Measurements from ENCODE around the gene CHST2. TPM values are rescaled to one million over a fixed set of nuclear protein-coding genes. Genes with fewer than 3 reads are reported as not detected.

CHST2 gene
- total RNA-seq, 3 donors from 2014 or later = 4.8 to 5.0 (median 4.9) TPM

DNA sequence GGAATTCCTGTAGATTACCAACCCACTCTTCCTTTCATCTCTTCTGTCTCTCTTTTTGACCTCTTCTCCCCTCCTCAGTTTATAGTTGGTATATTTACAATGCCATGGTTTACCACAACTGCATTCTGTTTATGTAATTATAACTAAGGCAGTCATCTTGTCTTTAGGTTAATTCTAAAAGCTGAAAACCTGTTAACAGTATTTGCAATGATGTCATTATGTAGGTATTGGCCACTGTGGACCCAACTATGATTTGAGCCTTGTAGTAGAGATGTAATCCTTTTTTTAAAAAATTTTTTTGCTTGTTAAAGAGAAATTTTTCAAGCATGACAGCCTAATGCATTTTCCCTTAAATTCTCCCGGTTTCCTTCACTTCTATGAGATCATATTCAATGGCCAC, 30.7 kb upstream of the CHST2 start:
- DNase-seq = no peak
- H3K4me1 Mint-ChIP-seq (ENCODE audit: low read depth) = no peaks in the 10 kb centered on the region
- peaks cover 5% of the 10 kb centered on the region for H3K27me3 Mint-ChIP-seq (ENCODE audit: low read depth)
- ATAC-seq = no peak
- no peak overlapping the region for H3K4me3 Mint-ChIP-seq
- no peaks in the 10 kb centered on the region for H3K36me3 Mint-ChIP-seq (ENCODE audit: insufficient read depth)
- no peaks in the 10 kb centered on the region for H3K9me3 Mint-ChIP-seq

DNA sequence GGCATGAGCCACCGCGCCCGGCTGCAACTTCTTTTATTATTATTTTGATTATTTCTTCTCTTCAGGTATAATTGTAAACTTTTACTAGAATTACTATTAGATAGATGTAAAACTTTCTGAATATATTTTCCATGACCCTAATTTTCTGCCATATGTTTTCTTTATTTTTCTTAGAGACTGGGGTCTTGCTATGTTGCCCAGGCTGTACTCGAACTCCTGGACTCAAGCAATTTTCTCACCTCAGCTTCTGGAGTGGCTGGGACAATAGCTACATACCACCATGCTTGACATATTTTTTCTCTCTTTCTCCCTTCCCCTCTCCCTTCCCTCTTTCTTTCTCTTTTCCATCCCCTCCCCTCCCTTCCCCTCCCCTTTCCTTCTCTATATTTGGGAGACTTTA, 29.6 kb upstream of the CHST2 start:
- DNase-seq (no peak), ATAC-seq (no peak)
- Mint-ChIP-seq H3K36me3 (ENCODE audit: insufficient read depth) (no peaks in the 10 kb centered on the region), H3K9me3 (no peaks in the 10 kb centered on the region), H3K4me3 (no peak overlapping the region), H3K4me1 (ENCODE audit: low read depth) (no peaks in the 10 kb centered on the region), H3K27me3 (ENCODE audit: low read depth) (no peaks in the 10 kb centered on the region)

DNA sequence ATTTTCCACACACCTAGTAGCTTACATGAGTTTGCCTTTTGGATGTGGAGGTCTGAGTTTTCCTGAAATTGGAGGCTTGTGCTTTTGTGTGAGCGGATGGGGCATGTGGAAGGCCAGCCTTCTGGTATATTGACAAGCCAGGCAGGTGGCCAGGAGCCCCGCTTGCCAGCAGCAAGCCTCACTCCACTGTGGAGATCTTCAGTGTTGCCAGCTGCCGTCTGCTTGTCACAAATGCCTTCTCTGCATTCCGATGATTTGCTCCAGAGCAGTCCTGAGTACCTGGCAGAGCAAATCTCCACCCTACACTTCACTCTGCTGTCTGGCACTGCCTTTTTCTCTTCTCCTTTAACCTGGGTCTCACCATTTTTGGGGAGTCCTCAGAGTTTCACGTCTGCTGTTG, 29.1 kb upstream of the CHST2 start:
- ATAC-seq (no peak), DNase-seq (no peak)
- H3K27me3 Mint-ChIP-seq (ENCODE audit: low read depth) = no peaks in the 10 kb centered on the region

DNA sequence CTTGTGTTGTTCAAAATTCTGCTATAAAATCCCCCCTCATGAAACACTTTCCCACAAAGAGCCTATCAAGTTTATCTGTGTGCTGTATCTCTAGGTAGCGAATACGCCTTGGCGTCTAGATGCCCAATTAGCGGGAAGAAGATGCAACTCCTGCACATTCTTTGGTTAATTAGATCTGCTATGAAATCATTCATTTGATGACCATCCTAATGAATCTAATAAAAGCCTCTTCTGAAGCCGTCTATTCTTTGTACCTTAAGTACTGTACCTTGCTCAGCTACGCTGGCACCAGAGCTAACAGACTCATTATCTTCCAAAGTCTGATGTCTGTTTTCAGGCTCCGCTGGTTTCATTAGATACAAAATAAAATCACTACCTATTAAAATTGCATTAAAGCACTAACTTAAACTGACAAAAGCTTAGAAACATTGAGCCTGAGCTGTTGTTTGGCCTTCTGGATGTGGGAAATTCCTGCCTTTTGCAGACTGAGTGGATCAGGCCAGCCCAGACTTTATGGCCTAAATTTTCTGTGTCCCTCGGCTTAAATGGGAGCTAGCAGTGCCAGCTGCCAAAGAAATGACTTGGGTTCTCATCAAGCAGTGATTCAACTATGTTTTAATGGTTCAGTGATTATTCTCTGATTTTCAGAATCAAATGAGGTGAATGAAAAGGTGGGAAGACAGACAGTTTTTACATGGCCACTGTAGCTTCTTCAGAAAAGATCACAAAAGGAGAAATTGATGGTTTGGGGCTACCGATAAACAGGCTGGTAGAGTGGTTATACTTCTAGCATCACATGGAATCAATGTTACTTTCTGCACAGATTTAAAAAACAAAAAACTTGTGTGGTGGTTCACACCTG, 28.4 kb upstream of the CHST2 start:
- no peaks in the 10 kb centered on the region for H3K27me3 Mint-ChIP-seq (ENCODE audit: low read depth)
- no peaks in the 10 kb centered on the region for H3K4me1 Mint-ChIP-seq (ENCODE audit: low read depth)
- DNase-seq (no peak), ATAC-seq (no peak)
- H3K36me3 Mint-ChIP-seq (ENCODE audit: insufficient read depth) = no peaks in the 10 kb centered on the region
- no peak overlapping the region for H3K4me3 Mint-ChIP-seq
- H3K9me3 Mint-ChIP-seq = no peaks in the 10 kb centered on the region

More for the DNA sequence above, 29.1 kb upstream of the CHST2 start:
- Mint-ChIP-seq H3K4me1 (ENCODE audit: low read depth) (no peaks in the 10 kb centered on the region), H3K4me3 (no peak overlapping the region), H3K36me3 (ENCODE audit: insufficient read depth) (no peaks in the 10 kb centered on the region), H3K9me3 (no peaks in the 10 kb centered on the region)

DNA sequence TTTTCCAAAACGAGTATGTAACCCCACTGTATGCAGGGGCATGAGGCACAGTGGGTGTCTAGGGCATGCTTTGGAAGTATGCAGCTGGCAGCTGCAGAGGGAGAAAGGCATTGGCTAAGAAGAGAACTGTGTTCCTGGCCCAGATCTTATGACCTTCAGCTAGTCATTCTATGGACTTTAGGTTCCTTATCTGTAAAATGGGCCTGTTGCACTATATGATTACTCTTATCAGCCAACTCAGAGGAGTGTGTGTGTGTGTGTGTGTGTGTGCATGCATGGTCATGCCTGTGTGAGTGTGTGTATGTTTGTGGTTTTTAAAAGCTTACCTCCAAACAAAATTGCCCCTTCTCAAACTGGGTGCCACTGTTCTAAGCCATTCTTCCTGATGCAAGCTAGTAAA, 27.4 kb upstream of the CHST2 start:
- no peaks in the 10 kb centered on the region for H3K36me3 Mint-ChIP-seq (ENCODE audit: insufficient read depth)
- no peaks in the 10 kb centered on the region for H3K4me1 Mint-ChIP-seq (ENCODE audit: low read depth)
- H3K4me3 Mint-ChIP-seq = no peak overlapping the region
- ATAC-seq (no peak), DNase-seq (no peak)
- H3K27me3 Mint-ChIP-seq (ENCODE audit: low read depth) = no peaks in the 10 kb centered on the region
- no peaks in the 10 kb centered on the region for H3K9me3 Mint-ChIP-seq

DNA sequence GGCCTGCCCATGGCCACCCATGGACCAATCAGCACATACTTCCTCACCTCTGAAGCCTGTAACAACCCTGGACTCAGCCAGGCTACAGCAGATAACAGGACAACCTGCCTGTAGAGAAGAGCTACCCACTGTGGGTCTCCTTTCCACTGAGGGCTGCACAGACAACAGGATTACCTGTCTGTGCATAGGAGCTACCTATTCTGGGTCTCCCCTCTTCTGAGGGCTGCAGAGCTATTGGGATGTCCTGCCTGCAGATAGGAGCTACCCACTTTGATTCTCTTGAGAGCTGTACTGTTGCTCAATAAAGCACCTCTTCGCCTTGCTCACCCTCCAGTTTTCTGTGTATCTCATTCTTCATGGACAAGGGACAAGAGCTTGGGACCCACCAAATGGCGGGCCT, 23.8 kb upstream of the CHST2 start:
- no peak overlapping the region for H3K4me3 Mint-ChIP-seq
- no peak for DNase-seq
- H3K9me3 Mint-ChIP-seq = no peaks in the 10 kb centered on the region
- peaks cover 3% of the 10 kb centered on the region for H3K27me3 Mint-ChIP-seq (ENCODE audit: low read depth)
- no peaks in the 10 kb centered on the region for H3K4me1 Mint-ChIP-seq (ENCODE audit: low read depth)
- no peaks in the 10 kb centered on the region for H3K36me3 Mint-ChIP-seq (ENCODE audit: insufficient read depth)
- no peak for ATAC-seq

DNA sequence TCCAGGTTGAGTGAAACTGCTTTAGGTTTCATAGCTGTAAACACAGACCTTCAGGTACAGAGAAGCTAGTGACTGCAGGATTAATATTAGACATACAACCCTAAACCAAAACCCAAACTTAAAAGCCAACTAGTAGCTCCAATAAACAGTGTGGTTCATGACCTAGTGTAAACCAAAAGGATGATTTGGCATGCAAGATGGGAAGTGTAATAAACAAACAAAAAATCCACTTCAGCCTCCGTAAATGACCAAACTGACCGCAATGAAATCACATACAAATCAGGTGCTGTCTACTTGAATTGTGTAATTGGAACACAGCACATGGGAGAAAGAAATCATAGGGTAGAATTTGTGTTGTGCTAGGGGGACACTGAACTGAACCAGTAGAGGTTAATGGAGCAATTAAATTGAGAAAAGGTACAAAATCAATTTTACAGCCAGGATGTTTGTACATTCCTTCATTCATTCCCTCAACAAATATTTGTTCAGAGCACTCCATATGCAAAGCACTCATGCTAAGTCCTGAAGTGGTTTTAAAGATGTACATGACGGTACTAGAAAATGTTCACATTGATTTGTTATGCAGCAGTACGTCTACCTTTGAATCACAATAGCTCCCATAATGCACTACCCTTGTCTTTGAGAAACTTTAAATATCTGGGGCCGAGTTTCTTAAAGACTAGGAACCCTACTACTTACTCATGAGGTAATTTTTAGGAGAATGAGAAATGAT, 21.4 kb upstream of the CHST2 start:
- H3K4me1 Mint-ChIP-seq (ENCODE audit: low read depth) = peaks cover 2% of the 10 kb centered on the region
- H3K27me3 Mint-ChIP-seq (ENCODE audit: low read depth) = peaks cover 17% of the 10 kb centered on the region
- ATAC-seq = no peak
- H3K4me3 Mint-ChIP-seq = no peak overlapping the region
- DNase-seq = no peak
- H3K36me3 Mint-ChIP-seq (ENCODE audit: insufficient read depth) = no peaks in the 10 kb centered on the region
- no peaks in the 10 kb centered on the region for H3K9me3 Mint-ChIP-seq

DNA sequence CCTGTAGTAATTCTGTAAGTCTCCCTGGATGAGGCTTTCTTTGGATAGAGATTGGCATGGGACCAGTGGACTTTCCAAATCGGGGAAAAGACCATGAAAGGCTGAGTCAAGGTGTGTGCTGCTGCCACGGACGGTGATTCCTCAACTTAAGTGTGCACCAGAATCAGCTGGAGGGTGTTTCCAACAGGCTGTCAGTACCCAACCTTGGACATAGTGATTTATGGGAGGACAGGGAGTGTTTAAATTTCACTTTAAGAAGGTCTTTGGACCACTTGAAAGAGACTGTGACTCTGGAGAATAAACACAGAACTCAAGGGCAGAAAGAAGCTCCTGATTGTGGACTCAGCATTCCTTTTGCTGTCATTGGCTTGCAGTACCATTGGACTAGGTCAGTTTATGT, 20.4 kb upstream of the CHST2 start:
- H3K27me3 Mint-ChIP-seq (ENCODE audit: low read depth) = peaks cover 20% of the 10 kb centered on the region
- DNase-seq (no peak), ATAC-seq (no peak)
- H3K36me3 Mint-ChIP-seq (ENCODE audit: insufficient read depth) = no peaks in the 10 kb centered on the region
- H3K9me3 Mint-ChIP-seq = peaks cover 1% of the 10 kb centered on the region
- peaks cover 2% of the 10 kb centered on the region for H3K4me1 Mint-ChIP-seq (ENCODE audit: low read depth)
- no peak overlapping the region for H3K4me3 Mint-ChIP-seq

DNA sequence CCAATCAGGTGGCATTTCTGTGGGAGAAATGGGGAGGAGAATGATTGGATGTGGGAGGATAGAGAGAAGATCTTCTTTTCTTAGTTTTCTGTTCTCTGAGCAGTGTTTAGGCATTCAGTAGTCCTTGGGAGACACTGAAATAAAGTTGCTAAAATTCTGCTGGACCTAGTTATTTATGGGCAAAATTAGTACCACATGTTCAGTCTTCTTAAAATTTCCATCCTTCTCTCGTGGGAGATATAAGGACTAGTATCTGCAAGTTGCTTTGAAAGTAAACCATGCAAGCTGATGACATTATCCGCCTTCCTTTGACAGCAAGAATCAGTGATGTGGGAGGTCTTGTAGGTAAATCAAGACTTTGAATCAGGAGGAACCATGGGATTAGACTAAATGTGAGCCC, 19.9 kb upstream of the CHST2 start:
- H3K9me3 Mint-ChIP-seq = peaks cover 6% of the 10 kb centered on the region
- H3K4me3 Mint-ChIP-seq = no peak overlapping the region

DNA sequence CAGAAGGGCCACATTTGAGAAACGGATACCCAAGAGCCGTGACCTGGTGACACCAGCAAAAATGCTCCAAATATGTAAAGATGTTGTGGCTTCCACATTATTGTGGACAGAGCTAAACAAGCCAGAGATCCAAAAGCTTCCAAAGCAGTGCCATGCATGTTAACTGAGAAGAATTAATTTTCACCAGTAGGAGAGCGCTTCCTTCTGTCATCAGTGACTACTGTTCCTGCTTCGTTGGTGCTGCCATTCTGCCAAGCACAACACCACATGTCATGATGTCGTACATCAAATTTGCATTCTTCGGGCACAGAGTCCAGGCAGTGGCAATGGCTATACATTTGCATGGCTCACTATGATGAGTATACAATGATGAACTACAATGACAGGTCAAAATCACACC, 19.1 kb upstream of the CHST2 start:
- H3K27me3 Mint-ChIP-seq (ENCODE audit: low read depth) = peaks cover 23% of the 10 kb centered on the region
- no peak overlapping the region for H3K4me3 Mint-ChIP-seq
- peaks cover 2% of the 10 kb centered on the region for H3K4me1 Mint-ChIP-seq (ENCODE audit: low read depth)
- H3K36me3 Mint-ChIP-seq (ENCODE audit: insufficient read depth) = no peaks in the 10 kb centered on the region
- no peak for ATAC-seq
- DNase-seq = no peak
- peaks cover 12% of the 10 kb centered on the region for H3K9me3 Mint-ChIP-seq

More for the DNA sequence above, 19.9 kb upstream of the CHST2 start:
- no peak for ATAC-seq
- Mint-ChIP-seq H3K36me3 (ENCODE audit: insufficient read depth) (no peaks in the 10 kb centered on the region), H3K4me1 (ENCODE audit: low read depth) (peaks cover 2% of the 10 kb centered on the region), H3K27me3 (ENCODE audit: low read depth) (peaks cover 21% of the 10 kb centered on the region)
- DNase-seq = no peak

DNA sequence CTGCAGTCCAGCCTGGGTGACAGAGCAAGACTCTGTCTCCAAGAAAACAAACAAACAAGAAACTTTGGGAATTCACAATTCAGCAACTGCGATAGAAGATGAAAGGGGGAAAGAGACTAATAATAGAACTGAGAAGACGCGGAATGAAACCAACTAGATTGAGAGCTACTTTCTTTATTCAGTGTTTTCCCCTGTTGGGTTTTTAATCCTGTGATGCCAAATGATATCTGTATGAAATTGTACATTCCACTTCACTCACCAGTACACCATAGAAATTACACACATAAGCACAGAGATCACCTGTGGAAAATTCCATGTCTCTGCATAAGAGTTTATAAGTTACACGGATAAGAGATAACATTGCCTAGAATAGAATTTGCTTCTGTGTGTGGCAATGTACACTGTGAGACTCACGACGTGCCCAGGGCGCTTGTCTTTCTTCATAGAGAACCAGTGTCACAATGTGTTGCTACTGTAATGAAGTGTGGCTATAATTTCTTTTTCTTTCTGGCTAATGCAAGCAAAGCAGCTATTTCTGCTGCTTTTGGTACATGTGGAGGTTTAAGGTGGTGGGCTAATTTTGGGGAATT, 17.7 kb upstream of the CHST2 start:
- Mint-ChIP-seq H3K9me3 (peaks cover 26% of the 10 kb centered on the region), H3K4me1 (ENCODE audit: low read depth) (peaks cover 2% of the 10 kb centered on the region), H3K4me3 (no peak overlapping the region), H3K36me3 (ENCODE audit: insufficient read depth) (no peaks in the 10 kb centered on the region), H3K27me3 (ENCODE audit: low read depth) (peaks cover 28% of the 10 kb centered on the region)
- DNase-seq (no peak), ATAC-seq (no peak)

DNA sequence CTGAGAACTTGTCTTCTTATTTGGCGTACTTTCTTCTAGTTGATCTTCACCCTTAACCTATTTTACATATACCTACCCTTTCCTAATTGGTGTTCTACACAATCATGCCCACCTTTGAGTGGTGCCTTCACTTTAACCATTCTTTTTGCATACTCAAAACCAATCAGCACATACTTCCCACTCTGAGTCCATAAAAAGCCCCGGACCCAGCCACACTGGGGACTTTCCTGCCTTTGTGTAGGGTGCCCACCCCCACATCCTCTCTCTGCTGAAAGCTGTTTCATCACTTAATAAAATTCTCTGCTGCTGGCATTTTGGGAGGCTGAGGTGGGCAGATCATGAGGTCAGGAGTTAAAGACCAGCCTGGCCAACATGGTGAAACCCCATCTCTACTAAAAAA, 15.9 kb upstream of the CHST2 start:
- peaks cover 2% of the 10 kb centered on the region for H3K4me1 Mint-ChIP-seq (ENCODE audit: low read depth)
- H3K36me3 Mint-ChIP-seq (ENCODE audit: insufficient read depth) = no peaks in the 10 kb centered on the region
- ATAC-seq (no peak), DNase-seq (no peak)
- no peak overlapping the region for H3K4me3 Mint-ChIP-seq
- peaks cover 26% of the 10 kb centered on the region for H3K9me3 Mint-ChIP-seq
- peaks cover 28% of the 10 kb centered on the region for H3K27me3 Mint-ChIP-seq (ENCODE audit: low read depth)

DNA sequence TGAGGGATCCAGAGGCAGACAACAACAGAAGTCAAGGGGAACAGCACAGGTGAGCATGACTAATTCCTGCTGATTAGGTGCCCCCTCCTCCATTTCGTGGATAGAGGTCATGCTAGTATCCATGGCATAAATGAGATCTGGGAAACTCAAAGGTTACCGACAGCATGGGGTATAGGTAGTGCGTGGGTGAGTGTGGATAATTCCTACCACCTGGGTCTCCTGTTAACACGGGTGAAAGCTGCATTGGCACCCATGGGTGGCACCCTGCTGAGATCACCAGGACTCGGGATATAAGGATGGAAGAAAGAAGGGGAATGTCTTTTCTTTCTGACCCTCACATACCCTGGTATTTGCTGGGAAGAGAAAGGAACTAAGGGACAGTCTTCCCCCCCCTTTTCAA, 14.4 kb upstream of the CHST2 start:
- Mint-ChIP-seq H3K9me3 (peaks cover 26% of the 10 kb centered on the region), H3K4me3 (no peak overlapping the region), H3K27me3 (ENCODE audit: low read depth) (peaks cover 26% of the 10 kb centered on the region), H3K4me1 (ENCODE audit: low read depth) (peaks cover 2% of the 10 kb centered on the region), H3K36me3 (ENCODE audit: insufficient read depth) (no peaks in the 10 kb centered on the region)
- no peak for ATAC-seq
- no peak for DNase-seq

DNA sequence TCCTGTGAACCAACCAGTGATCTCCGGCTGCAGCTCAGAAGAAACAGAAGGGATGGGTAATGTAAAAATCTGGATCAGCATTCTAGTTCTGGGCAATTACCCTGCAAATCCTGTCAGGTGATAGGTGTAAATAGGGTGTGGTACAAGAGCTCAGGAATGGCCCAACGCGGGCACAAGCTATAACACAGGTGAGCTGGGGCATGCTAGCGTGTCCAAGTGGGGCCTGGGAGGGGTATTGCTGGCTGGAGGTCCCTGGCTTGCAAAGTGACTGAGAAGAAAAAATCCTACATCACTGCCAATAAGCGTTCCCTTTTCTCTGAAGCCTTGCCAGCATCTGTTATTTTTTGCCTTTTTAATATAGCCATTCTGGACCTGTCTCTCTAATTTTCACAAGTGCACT, 9.7 kb upstream of the CHST2 start:
- ATAC-seq = no peak
- Mint-ChIP-seq H3K4me1 (ENCODE audit: low read depth) (no peaks in the 10 kb centered on the region), H3K27me3 (ENCODE audit: low read depth) (peaks cover 12% of the 10 kb centered on the region), H3K4me3 (no peak overlapping the region), H3K9me3 (peaks cover 18% of the 10 kb centered on the region), H3K36me3 (ENCODE audit: insufficient read depth) (no peaks in the 10 kb centered on the region)
- DNase-seq = no peak

DNA sequence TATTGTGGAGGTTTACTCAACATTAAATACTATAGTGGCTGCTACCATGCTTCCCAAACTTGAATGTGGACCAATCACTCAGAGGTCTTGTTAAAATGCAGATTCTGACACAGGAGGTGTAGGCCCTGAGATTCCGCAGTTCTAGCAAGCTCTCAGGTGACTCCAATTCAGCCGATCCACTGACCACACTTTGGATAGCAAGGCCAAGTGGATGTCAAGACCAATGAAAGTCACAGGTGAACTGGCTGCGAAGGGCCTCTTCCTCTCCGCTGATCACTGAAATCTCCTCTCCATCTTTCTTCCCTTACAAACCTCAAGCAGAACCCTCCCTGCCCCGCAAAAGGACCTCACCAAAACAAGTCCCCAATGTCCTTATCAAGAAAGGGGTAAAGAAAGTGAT, 9.2 kb upstream of the CHST2 start:
- Mint-ChIP-seq H3K27me3 (ENCODE audit: low read depth) (peaks cover 12% of the 10 kb centered on the region), H3K4me1 (ENCODE audit: low read depth) (no peaks in the 10 kb centered on the region), H3K4me3 (no peak overlapping the region), H3K36me3 (ENCODE audit: insufficient read depth) (no peaks in the 10 kb centered on the region), H3K9me3 (peaks cover 14% of the 10 kb centered on the region)
- ATAC-seq (no peak), DNase-seq (no peak)
